ENCODE results near the gene DNAH12.
"Not testable (repeated sequence)": the region's sequence is repeated elsewhere in the genome, so short reads cannot be mapped to it uniquely, and the experiment has no call there.

DNA sequence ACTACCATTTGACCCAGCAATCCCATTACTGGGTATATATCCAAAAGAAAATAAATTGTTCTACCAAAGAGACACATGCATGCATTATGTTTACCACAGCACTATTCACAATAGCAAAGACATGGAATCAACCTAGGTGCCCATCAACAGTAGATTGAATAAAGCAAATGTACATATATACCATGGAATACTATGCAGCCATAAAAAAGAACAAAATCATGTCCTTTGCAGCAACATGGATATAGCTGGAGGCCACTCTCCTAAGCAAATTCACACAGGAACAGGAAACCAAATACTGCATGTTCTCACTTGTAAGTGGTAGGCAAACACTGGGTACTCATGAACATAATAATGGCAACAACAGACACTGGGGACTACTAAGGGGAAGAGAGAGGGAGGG lies 104.0 kb downstream of the DNAH12 start:
- TF ChIP-seq, protein P1, sequence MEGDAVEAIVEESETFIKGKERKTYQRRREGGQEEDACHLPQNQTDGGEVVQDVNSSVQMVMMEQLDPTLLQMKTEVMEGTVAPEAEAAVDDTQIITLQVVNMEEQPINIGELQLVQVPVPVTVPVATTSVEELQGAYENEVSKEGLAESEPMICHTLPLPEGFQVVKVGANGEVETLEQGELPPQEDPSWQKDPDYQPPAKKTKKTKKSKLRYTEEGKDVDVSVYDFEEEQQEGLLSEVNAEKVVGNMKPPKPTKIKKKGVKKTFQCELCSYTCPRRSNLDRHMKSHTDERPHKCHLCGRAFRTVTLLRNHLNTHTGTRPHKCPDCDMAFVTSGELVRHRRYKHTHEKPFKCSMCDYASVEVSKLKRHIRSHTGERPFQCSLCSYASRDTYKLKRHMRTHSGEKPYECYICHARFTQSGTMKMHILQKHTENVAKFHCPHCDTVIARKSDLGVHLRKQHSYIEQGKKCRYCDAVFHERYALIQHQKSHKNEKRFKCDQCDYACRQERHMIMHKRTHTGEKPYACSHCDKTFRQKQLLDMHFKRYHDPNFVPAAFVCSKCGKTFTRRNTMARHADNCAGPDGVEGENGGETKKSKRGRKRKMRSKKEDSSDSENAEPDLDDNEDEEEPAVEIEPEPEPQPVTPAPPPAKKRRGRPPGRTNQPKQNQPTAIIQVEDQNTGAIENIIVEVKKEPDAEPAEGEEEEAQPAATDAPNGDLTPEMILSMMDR (conservative IDR thresholded peaks at IDR 0.05; ENCODE audit: low read depth, low read length) = not testable (repeated sequence)
- not testable (repeated sequence) for TF ChIP-seq EZH2 (IDR thresholded peaks at IDR 0.05; ENCODE audit: low read length, unreplicated experiment); EZH2phosphoT487 (IDR thresholded peaks at IDR 0.05; ENCODE audit: borderline replicate concordance, low read length)
